ENCODE measurements around the gene PNISR. TPM values are rescaled to one million over a fixed set of nuclear protein-coding genes. Genes with fewer than 3 reads are reported as not detected.

Gene PNISR
- total RNA-seq, 1 donor from 2014 or later = 129 TPM

DNA sequence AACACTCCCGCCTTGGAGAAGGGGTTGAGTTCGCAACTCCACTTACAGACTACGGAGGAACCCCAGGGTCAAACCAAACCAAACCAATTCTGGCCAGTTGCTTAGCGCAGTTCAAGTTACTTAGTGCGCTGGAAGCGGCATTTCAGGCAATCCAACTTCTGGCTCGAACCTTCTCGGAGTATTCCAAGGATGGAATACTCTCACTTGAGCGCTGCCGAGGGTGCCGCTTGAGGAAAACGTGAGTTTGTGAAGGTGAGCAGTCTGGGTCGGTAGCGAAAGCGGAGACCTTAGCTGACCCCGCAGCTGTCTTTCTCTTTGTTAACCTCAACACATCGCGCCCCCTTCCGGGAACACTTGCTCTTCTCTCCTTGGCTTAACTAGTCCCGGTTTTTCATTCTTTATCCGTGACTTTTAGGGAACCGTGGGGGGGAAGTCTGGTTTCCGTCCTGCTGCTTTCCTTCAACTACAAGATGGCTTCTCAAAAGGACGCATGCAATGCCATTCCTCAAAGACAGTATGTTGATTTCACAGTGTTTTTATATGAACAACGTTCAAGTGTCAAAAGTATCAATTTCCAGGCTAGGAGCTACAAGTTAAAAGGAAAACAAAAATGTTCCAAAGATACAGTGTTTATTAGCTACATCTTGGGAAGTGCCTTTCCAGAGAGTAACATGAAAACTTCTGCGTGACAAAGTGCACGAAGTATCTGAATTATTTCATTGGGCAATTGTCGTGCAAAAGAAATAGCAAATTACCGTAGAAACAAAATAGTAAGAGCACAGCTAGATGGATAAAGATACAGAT, 741 bp upstream of the PNISR start:
- H3K4me3 Mint-ChIP-seq (ENCODE audit: low read depth) = peak overlapping the region; percentile 98
- peaks cover 50% of the 10 kb centered on the region for H3K4me1 Mint-ChIP-seq (ENCODE audit: low read depth)
- intact Hi-C loops (cut with micrococcal nuclease) = loop anchor here (1.0 to 2.0 kb wide), 6 partner anchors 19 to 142 kb away; partner anchors contain the start of genes CCNC, COQ3 and USP45
- H3K36me3 Mint-ChIP-seq (ENCODE audit: low read depth) = peaks cover 46% of the 10 kb centered on the region
- H3K27ac Mint-ChIP-seq = peak overlapping the region; percentile 100
- no peak for DNase-seq (ENCODE audit: low spot score)
- no peaks in the 10 kb centered on the region for H3K9me3 Mint-ChIP-seq
- no peaks in the 10 kb centered on the region for H3K27me3 Mint-ChIP-seq (ENCODE audit: low read depth)

DNA sequence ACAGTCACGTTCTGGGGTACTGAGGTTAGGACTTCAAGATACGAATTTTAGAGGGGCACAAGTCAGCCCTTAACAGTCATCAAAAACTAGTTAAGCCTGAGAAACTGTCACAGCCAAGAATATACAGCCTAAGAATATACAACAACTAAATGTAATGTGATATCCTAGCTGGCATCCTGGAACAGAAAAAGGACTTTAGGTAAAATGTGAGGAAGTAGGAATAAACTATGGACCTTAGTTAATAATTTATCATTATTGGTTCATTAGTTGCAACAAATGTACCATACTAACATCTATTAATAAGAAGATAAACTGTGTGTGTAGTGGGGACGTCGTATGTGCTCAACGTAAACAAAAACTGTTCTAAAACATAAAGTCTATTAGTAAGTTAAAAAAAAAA, 1.1 kb downstream of the PNISR start:
- Mint-ChIP-seq H3K36me3 (ENCODE audit: low read depth) (peaks cover 53% of the 10 kb centered on the region), H3K4me3 (ENCODE audit: low read depth) (peak overlapping the region; percentile 98), H3K4me1 (ENCODE audit: low read depth) (peaks cover 52% of the 10 kb centered on the region), H3K27ac (peak overlapping the region; percentile 35), H3K9me3 (no peaks in the 10 kb centered on the region), H3K27me3 (ENCODE audit: low read depth) (no peaks in the 10 kb centered on the region)
- intact Hi-C loops (cut with micrococcal nuclease) = loop anchor here (2.0 to 5.0 kb wide), 3 partner anchors 17 to 477 kb away; partner anchors contain the start of gene FBXL4
- no peak for DNase-seq (ENCODE audit: low spot score)

DNA sequence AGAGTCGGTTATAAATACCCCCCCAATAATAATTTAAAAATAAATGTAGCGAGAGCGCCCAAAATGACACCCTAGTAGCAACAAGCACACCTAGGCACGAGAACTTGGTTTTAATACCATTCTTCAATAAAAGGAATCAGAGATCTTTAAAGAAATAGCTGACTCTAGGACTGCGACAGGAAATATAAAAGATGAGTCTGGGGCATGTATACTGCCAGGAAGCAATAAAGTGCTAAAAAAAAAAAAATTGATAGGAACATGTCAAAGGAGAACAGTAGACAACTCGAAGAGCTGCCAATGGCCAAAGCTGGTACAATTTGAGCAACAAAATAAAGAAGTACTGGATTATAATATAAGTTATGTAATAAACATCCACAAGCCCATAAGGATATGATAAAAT, 2.2 kb downstream of the PNISR start:
- Mint-ChIP-seq H3K27ac (no peak overlapping the region), H3K4me1 (ENCODE audit: low read depth) (peaks cover 51% of the 10 kb centered on the region), H3K4me3 (ENCODE audit: low read depth) (peak overlapping the region; percentile 98), H3K36me3 (ENCODE audit: low read depth) (peaks cover 52% of the 10 kb centered on the region), H3K9me3 (no peaks in the 10 kb centered on the region), H3K27me3 (ENCODE audit: low read depth) (no peaks in the 10 kb centered on the region)
- DNase-seq (ENCODE audit: low spot score) = no peak
- intact Hi-C loops (cut with micrococcal nuclease) = loop anchor here (5.0 kb wide), 1 partner anchor 476 kb away; the partner anchor contains the start of gene FBXL4

DNA sequence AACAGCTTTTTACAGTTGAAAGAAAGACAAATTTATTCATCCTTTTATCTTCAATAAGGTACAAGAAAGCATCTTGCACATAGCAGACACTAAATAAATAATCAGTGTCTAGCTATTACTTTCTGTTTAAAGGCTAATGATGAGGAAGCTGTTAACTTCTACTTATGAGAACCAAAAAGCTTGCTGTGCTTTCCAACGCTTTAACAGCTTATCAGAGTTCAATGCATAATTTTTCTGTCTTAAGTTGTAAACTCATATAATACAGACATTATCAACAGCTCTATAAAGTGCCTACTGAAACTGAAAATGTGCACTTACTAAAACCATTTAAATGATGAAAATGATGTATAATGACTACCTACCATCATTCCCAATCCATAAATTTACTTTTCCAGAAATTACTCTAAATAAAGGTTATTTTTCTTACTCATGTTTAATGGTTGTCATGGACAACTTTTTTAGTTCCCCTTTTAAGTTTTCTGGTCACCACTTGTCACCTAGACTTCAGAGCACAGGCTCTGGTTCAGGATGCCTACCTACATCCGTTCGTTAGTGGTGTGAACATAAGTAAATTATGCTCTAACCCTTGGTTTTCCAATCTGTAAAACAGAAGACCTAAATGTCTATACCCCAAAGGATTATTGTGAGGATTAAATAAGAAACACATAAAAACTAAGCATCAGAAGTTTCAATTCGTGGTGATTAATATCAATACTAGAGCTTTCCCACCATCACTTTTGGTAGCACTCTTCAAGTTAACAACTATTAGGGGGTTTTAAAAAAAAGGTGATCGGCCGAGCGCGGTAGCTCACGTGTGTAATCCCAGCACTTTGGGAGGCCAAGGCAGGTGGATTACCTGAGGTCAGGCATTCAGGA, 8.0 kb downstream of the PNISR start:
- no peak for DNase-seq (ENCODE audit: low spot score)
- Mint-ChIP-seq H3K36me3 (ENCODE audit: low read depth) (peaks cover 46% of the 10 kb centered on the region), H3K27ac (no peak overlapping the region), H3K4me1 (ENCODE audit: low read depth) (peaks cover 29% of the 10 kb centered on the region), H3K4me3 (ENCODE audit: low read depth) (no peak overlapping the region), H3K9me3 (no peaks in the 10 kb centered on the region), H3K27me3 (ENCODE audit: low read depth) (no peaks in the 10 kb centered on the region)
- intact Hi-C loops (cut with micrococcal nuclease) = no loop called here

DNA sequence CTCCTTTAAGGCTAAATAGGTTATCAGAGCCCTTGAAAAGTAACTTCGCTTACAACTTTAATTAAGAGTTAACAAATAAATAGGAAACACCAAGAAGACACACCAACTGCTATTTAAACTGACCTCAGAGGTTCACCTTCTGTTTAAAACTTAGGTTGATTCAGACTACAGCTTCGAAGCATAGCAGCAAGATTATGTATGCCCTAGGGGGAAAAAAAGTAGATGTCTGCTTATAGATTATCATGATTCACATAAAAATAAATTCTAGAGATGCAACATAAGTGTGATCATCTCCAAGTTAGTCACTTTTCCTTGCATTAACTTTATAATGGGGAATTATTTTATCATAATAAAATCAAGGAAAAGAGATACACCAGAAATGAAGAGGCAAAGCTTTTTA, 8.9 kb downstream of the PNISR start:
- Mint-ChIP-seq H3K4me1 (ENCODE audit: low read depth) (peaks cover 26% of the 10 kb centered on the region), H3K27me3 (ENCODE audit: low read depth) (no peaks in the 10 kb centered on the region), H3K36me3 (ENCODE audit: low read depth) (peaks cover 45% of the 10 kb centered on the region), H3K9me3 (no peaks in the 10 kb centered on the region), H3K27ac (no peak overlapping the region), H3K4me3 (ENCODE audit: low read depth) (no peak overlapping the region)
- no peak for DNase-seq (ENCODE audit: low spot score)
- intact Hi-C loops (cut with micrococcal nuclease) = no loop called here

DNA sequence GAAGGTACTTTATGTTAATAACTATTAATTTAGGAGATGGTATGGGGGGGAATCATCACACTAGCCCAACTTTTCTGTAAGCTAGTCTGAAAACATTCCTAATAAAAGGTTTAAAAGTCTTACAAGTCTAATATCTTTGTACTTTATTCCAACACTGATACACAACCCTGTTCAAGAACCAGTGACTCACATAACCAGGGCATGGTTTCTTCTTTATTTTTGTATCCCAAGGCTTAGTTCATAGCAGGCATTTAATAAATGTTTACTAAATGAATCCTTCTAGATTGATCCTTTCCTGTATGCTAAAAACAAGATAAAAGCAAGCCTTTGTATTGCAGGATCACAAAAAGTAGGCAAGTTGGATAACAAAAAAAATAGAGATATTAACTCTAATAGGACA, 9.7 kb downstream of the PNISR start:
- peaks cover 22% of the 10 kb centered on the region for H3K4me1 Mint-ChIP-seq (ENCODE audit: low read depth)
- peaks cover 45% of the 10 kb centered on the region for H3K36me3 Mint-ChIP-seq (ENCODE audit: low read depth)
- no peak for DNase-seq (ENCODE audit: low spot score)
- intact Hi-C loops (cut with micrococcal nuclease) = no loop called here
- H3K27ac Mint-ChIP-seq = no peak overlapping the region
- no peak overlapping the region for H3K4me3 Mint-ChIP-seq (ENCODE audit: low read depth)
- H3K9me3 Mint-ChIP-seq = no peaks in the 10 kb centered on the region
- H3K27me3 Mint-ChIP-seq (ENCODE audit: low read depth) = no peaks in the 10 kb centered on the region

DNA sequence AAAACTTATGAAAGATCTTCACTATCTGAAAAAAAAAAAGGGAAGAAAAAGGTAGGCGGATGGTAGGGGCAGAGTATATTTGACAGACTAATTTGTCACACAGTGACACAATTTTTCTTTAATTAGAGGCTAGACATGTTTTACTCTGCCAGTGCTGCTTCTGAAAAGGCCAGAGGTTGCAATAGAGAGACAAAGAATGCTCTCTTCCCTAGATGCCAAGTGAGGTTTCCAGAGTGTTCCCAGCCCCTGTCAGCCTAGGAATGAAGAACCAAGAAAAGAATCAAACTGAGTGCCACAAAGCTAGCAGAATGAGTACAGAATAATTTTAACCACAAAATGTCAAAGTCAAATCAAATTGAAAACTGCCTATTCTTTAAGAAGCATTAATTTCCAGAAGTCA, 13.0 kb downstream of the PNISR start:
- H3K27ac Mint-ChIP-seq = no peak overlapping the region
- H3K36me3 Mint-ChIP-seq (ENCODE audit: low read depth) = peaks cover 56% of the 10 kb centered on the region
- DNase-seq (ENCODE audit: low spot score) = no peak
- intact Hi-C loops (cut with micrococcal nuclease) = no loop called here
- peaks cover 11% of the 10 kb centered on the region for H3K4me1 Mint-ChIP-seq (ENCODE audit: low read depth)
- no peak overlapping the region for H3K4me3 Mint-ChIP-seq (ENCODE audit: low read depth)
- no peaks in the 10 kb centered on the region for H3K9me3 Mint-ChIP-seq
- H3K27me3 Mint-ChIP-seq (ENCODE audit: low read depth) = no peaks in the 10 kb centered on the region

DNA sequence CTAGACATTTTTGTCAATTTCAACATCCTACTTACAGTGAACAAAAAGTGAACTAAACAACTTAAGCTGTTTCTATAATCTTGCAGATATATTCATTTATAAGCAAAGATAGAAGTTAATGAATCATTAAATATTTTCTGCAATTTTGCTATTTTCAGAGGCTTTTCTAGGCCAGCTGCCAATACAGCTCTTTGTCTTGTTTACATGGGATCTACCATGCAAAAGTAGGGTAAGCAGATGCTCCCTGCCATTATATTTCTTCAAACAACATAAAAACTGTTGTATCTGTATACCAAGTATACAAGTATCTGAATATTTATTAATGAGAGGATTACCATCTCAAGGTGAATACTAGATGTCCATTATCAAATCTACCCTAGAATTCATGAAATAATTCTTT, 15.4 kb downstream of the PNISR start:
- Mint-ChIP-seq H3K27ac (no peak overlapping the region), H3K4me3 (ENCODE audit: low read depth) (no peak overlapping the region), H3K36me3 (ENCODE audit: low read depth) (peaks cover 67% of the 10 kb centered on the region), H3K4me1 (ENCODE audit: low read depth) (peaks cover 7% of the 10 kb centered on the region), H3K27me3 (ENCODE audit: low read depth) (no peaks in the 10 kb centered on the region), H3K9me3 (no peaks in the 10 kb centered on the region)
- DNase-seq (ENCODE audit: low spot score) = no peak
- intact Hi-C loops (cut with micrococcal nuclease) = loop anchor here (2.0 kb wide), 1 partner anchor 15 kb away; the partner anchor contains the start of gene COQ3

DNA sequence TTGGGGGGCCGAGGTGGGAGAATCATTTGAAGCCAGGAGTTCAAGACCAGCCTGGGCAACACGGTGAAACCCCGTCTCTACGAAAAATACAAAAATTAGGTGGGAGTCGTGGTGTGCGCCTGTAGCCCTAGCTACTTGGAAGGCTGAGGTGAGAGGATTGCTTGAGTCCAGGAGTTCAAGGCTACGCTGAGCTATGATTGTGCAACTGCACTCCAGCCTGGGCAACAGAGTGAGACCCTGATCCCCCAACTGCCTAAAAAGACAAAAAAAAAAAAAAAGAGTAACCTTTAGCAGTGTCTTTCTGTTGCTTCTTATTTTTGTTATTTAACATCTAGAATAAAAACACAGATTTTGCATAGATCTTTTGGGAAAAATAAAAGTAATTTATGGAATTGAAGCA, 18.0 kb downstream of the PNISR start:
- peaks cover 67% of the 10 kb centered on the region for H3K36me3 Mint-ChIP-seq (ENCODE audit: low read depth)
- DNase-seq (ENCODE audit: low spot score) = no peak
- no peaks in the 10 kb centered on the region for H3K27me3 Mint-ChIP-seq (ENCODE audit: low read depth)
- H3K4me1 Mint-ChIP-seq (ENCODE audit: low read depth) = peaks cover 4% of the 10 kb centered on the region
- H3K27ac Mint-ChIP-seq = no peak overlapping the region
- intact Hi-C loops (cut with micrococcal nuclease) = loop anchor here (2.0 kb wide), 1 partner anchor 18 kb away; the partner anchor contains the start of gene PNISR
- H3K4me3 Mint-ChIP-seq (ENCODE audit: low read depth) = no peak overlapping the region
- H3K9me3 Mint-ChIP-seq = no peaks in the 10 kb centered on the region

DNA sequence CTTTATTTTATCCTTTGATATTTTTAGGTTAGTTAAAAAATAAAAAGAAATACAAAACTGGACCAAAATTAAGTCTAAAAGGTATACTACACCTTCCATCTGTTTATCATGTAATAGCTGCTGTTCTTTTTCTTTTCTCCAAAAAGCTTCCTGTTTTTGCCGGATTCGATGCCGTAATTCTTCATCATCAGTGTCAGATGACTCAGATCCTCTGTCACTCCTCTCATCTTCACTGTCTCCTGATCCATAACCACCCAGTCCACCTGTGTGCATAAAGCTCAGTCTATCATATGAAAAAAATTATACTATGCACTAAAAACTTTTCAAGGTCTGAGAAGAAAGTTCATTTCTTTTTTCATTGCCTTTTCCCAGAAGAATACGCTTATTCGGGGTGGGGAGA, 22.7 kb downstream of the PNISR start:
- peaks cover 63% of the 10 kb centered on the region for H3K36me3 Mint-ChIP-seq (ENCODE audit: low read depth)
- no peak for DNase-seq (ENCODE audit: low spot score)
- intact Hi-C loops (cut with micrococcal nuclease) = no loop called here

DNA sequence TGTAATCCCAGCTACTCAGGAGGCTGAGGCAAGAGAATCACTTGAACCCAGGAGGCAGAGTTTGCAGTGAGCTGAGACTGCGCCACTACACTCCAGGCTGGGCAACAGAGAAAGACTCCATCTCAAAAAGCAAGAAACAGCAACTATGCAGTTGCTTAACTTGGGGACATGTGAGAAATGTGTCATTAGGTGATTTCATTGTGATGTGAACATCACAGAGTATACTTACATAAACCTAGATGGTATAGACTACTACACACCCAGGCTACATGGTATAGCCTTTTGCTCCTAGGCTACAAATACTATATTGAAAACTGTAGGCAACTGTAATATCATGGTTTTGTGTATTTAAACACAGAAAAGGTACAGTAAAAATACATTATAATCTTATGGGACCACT, 27.8 kb downstream of the PNISR start:
- intact Hi-C loops (cut with micrococcal nuclease) = no loop called here
- no peaks in the 10 kb centered on the region for H3K27me3 Mint-ChIP-seq (ENCODE audit: low read depth)
- peaks cover 29% of the 10 kb centered on the region for H3K36me3 Mint-ChIP-seq (ENCODE audit: low read depth)
- no peak for DNase-seq (ENCODE audit: low spot score)
- no peak overlapping the region for H3K27ac Mint-ChIP-seq
- H3K4me1 Mint-ChIP-seq (ENCODE audit: low read depth) = peaks cover 10% of the 10 kb centered on the region
- H3K9me3 Mint-ChIP-seq = no peaks in the 10 kb centered on the region
- no peak overlapping the region for H3K4me3 Mint-ChIP-seq (ENCODE audit: low read depth)

More for the DNA sequence above, 22.7 kb downstream of the PNISR start:
- Mint-ChIP-seq H3K9me3 (no peaks in the 10 kb centered on the region), H3K4me1 (ENCODE audit: low read depth) (peaks cover 4% of the 10 kb centered on the region), H3K27me3 (ENCODE audit: low read depth) (no peaks in the 10 kb centered on the region), H3K4me3 (ENCODE audit: low read depth) (no peak overlapping the region), H3K27ac (no peak overlapping the region)

DNA sequence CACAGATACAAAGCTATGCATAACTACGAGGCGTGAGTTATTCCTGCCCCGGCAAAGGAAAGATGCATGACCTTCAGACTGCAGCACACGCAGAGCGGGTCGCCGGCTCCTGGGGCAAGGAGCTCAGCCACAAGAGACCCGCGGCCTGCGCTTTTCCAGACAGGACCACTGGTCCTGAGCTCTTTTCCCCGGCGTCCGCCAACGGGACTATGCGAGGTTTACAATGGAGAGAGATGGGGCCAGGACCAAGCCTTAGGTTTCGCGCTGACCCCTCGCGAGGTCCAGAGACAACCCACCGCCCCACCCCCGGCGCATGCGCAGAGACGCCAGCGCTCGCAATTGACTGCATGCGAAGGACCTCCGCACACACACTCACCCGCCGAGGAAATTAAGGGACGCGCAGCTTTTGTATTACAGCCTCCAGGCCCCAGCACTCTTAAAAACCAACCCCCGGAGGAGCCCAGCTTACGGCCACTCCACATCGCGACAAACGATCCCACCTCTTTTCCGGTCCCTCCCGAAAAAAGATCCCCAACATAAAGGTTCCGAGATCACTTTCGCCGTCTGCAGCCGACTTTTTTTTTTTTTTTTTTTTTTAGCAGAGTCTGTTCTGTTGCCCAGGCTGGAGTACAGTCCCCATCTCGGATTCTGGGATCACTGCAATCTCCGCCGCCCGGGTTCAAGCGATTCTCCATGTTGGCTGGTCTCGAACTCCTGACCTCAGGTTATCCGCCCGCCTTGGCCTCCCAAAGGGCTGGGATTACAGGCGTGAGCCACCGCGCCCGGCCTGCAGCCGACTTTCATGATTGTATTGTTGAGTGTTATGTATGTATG, 31.2 kb downstream of the PNISR start, which contains the start of gene COQ3:
TSS of gene COQ3 (minus strand) at position 498 of the 834 bp plus-strand sequence. CDS start at position 482, 16 bp downstream.
- Mint-ChIP-seq H3K4me1 (ENCODE audit: low read depth) (peaks cover 6% of the 10 kb centered on the region), H3K36me3 (ENCODE audit: low read depth) (peaks cover 5% of the 10 kb centered on the region), H3K9me3 (no peaks in the 10 kb centered on the region), H3K4me3 (ENCODE audit: low read depth) (peak within 1 kb of the TSS; percentile 91), H3K27me3 (ENCODE audit: low read depth) (no peaks in the 10 kb centered on the region), H3K27ac (peak within 1 kb of the TSS; percentile 88)
- DNase-seq (ENCODE audit: low spot score) = peak; percentile 65
- intact Hi-C loops (cut with micrococcal nuclease) = loop anchor here (1.0 to 5.0 kb wide), 4 partner anchors 17 to 64 kb away; partner anchors contain the start of genes FAXC and PNISR
